GM12873 (cell line): Measurements from ENCODE around the gene UBAP1L.

Experiments
- CTCF ChIP-seq: IDR thresholded peaks from 2 replicates; pipeline ENCODE4 v1.5.1; 2012; ENCODE audit warnings: low read depth, mild to moderate bottlenecking, moderate library complexity, low read length, control low read depth; ENCODE audit not compliant: insufficient read depth; ENCODE audit errors: missing control alignments

Gene UBAP1L

GRCh38 chr15:65102912-65103311 lies 12.1 kb downstream of the UBAP1L start:
- no peak for TF ChIP-seq CTCF

GRCh38 chr15:65101891-65102708 lies 12.9 kb downstream of the UBAP1L start:
- TF ChIP-seq CTCF: no peak

GRCh38 chr15:65101411-65101890 lies 13.5 kb downstream of the UBAP1L start:
- peak; percentile 86 for TF ChIP-seq CTCF

- no peak for TF ChIP-seq CTCF
Observed at GRCh38 chr15:65100442-65100841, 14.6 kb downstream of the UBAP1L start.

GRCh38 chr15:65099336-65099735 lies 15.7 kb downstream of the UBAP1L start:
- TF ChIP-seq CTCF: no peak

GRCh38 chr15:65097651-65098263 lies 17.2 kb downstream of the UBAP1L start:
- no peak for TF ChIP-seq CTCF

- no peak for TF ChIP-seq CTCF
Observed at GRCh38 chr15:65096481-65097385, 18.3 kb downstream of the UBAP1L start.
